HG02759 (cell line): Measurements from ENCODE around the gene DDX24.
A peak's percentile ranks its signal among the peaks of the same experiment; 100 is the strongest.

Source experiments
- ATAC-seq: cut with Tn5 transposase; IDR thresholded peaks from one replicate; pipeline ENCODE4 v1.9.1; 2021; ENCODE audit warnings: mild to moderate bottlenecking, moderate library complexity; ENCODE audit not compliant: unreplicated experiment

DDX24 gene

DNA sequence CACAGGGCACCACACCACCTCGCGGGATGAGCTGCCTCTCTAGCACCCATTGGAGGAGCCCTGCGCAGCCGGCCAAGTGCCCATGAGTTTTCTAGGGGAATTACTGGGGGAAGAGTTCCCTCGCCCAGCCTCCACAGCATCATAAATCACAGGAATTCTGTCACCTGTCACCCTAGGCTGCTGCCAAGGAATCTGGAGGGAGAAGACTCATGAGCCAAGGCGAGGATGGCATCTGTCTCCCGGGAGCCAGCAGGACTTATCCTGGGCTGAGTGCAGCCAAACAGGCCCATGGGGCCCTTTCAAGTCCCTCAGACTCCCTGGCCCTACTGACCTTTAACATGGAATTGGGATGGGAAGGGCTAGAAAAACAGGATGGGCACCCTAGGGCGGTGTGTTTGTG lies 62.7 kb downstream of the DDX24 start:
- ATAC-seq, result no peak

DNA sequence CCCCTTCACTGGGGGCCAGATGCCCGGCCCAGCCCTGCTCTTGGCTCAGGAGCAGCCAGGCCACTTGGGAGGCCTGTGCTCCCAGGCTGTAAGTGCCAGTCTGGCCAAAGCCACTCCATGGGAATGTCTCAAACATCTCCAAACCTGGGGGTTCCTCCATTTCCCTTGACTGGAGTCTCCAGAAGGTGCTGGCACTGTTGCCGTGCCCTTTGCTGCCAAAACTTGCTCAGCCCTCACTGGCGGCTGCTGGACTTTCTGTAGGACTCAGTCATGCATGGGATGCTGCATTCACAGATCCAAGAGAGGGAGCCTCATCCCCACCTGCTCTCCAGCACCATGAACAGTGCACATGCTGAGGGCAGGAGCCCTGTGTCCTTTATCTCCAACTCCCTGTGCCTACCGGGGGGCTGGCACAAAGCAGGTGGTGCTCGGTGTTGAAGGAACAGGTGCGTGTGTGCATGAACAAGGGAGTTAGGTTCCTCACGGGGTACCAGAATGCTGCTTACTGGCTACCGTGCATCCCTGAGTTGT lies 64.5 kb downstream of the DDX24 start:
- no peak for ATAC-seq

DNA sequence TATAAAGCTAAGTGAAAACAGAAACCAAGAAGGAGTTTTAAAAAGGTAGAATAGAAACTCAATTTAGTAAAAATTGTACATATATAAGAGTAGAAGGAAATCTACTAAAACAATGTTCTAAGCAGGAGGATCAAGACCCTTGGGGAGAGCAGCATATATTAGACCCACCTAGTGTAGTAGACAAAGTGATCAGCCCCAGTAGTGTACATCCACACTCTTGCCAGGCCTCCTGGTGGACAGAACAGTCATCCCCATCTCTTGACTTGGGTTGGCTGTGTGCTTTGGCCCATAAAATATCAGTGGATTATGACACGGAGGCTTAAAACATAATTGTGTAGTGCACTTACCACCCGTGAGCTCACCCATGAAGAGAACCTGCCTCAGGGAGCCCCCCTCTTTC lies 65.8 kb downstream of the DDX24 start:
- ATAC-seq, result no peak

- no peak for ATAC-seq
Observed at GRCh38 chr14:94014382-94014781, 66.6 kb downstream of the DDX24 start.

GRCh38 chr14:94011795-94012194 lies 69.2 kb downstream of the DDX24 start:
- no peak for ATAC-seq

DNA sequence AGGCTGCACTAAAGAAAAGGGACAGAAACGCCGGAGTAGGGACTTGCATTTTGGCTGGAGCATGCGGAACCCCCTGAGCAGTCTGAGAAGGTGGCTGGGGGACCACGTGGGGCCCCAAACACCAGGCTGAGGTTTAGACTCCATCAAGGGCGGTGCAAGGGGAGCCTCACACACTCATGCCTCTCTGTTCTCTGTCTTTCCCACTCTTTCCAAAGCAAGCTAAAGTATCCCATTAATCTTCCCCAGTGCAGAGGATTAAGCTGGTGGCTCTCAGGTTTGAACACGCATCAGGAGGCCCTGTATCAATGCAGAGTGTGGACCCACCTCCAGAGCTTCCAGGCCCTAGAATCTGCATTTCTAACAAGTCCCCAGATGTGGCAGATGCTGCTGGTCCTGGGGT lies 70.4 kb downstream of the DDX24 start:
- ATAC-seq, result no peak

GRCh38 chr14:94009767-94010166 lies 71.2 kb downstream of the DDX24 start:
- ATAC-seq, result peak; percentile 58

GRCh38 chr14:94008234-94008633 lies 72.8 kb downstream of the DDX24 start:
- no peak for ATAC-seq

GRCh38 chr14:94005324-94006073 lies 75.5 kb downstream of the DDX24 start:
- ATAC-seq, result no peak

DNA sequence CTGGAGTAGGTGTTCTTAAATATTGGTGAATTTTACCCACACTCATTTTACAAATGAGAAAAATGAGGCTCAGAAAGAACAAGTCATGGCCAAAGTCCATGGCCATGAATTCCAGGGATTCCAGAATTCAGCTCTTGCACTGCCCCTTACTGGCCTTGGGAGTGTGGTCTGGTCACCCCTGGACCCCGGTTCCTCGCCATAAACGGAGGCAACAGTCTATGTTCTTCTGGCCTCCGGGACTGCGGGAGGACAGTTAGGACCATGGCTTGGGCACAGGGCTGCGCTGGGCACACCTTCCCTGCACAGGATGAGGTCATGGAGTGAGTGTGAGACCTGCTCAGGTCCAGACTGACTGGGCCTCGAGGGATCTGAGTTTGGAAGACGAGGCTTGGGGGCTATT lies 77.0 kb downstream of the DDX24 start:
- ATAC-seq, result no peak

DNA sequence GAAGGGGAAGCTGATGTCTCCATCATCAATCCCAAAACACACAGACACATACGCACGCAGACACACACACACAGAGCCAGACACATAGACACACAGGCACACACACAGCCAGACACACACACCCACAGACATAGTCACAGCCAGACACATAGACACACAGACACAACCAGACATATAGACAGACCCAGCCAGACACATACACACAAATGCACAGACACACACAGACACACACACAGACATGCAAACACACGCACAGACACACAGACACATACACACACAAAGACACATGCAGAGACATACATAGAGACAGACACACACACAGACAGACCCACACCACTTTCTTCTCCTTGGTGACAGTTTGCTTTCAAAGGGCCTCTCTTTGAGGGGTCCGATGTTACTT lies 77.6 kb downstream of the DDX24 start:
- no peak for ATAC-seq

DNA sequence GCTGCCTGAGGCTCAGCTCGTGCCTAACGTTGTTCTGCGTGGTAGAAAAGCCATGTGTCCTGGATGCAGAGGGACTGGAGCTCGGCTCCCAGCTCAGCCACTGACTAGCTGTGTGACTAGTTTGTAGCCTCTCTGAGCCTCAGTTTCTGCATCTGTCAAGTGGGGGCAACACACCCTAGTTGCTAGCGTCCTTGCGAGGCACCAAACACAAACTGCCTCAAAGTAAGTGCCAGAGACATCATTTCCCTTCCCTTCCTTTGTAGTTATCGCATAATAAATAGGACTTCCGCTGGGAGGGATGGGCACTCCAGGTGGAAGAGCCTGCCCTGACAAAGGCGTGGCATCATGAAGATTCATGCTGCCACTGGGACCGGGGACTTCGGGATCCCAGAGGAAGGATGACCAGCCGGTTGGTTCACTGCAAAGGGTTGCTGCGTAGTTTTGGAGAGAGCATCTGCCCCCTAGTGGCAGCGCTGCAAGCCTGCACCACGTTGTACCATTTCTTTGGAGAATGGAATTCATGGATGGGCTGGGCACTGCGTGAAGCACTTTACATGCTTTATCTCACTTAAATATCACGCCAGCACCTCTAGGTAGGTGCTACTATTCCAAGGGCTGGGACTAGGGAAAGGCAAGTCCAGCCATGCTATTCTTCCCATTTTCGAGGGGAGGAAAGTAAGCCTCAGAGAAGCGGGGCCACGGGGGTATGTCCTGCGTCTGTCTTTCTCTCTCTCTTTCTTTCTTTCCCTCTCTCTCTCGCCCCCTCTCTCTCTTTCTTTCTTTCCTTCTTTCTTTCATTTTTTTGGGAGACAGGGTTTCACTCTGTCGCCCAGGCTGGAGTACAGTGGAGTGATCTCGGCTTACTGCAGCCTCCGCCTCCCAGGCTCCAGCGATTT lies 79.3 kb downstream of the DDX24 start:
- peak; percentile 67 for ATAC-seq

DNA sequence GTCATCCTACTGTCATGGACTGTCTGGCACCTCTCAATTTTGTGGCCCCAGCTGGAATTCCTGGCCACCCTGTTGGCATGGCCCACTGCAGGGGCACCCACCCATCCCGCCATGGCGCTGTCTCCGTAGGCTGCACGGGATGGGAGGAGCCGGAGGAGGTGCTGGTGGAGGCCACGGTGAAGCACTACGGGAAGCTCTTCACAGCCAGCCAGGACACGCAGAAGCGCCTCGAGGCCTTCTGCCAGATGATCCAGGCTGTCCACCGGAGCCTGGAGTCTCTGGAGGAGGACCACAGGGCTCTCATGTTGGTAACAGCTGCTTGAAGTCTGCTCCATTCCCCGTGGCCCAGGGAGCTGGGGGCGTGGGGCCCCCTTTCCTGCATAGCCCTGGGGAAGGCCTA lies 80.0 kb downstream of the DDX24 start:
- ATAC-seq, result no peak

GRCh38 chr14:94000267-94000666 lies 80.7 kb downstream of the DDX24 start:
- no peak for ATAC-seq

DNA sequence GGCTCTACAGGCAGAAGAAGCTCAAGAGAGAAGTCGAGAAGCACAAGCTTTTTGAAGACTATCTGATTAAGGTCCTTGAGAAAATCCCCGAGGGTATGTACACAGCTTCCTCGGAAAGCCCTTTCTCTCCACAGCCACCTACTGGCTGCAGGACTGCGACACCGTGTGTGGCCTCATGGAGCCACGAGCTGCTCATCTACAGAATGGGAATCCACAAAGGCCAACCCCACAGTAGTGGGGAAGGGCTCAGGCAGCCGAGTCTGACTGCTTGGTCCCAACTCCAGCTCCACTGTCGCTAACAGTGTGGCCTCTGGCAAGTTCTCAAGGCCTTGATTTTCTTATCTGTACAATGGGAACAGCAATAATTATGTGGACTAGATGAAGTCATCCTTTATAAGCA lies 81.4 kb downstream of the DDX24 start:
- no peak for ATAC-seq

GRCh38 chr14:93998871-93999403 lies 82.1 kb downstream of the DDX24 start:
- ATAC-seq, result no peak
